ENCODE results near the gene JPH4. TPM values are rescaled to one million over a fixed set of nuclear protein-coding genes. Genes with fewer than 3 reads are reported as not detected.

The JPH4 gene
- total RNA-seq, 5 donors from 2014 or later (not counting 1 experiment from before 2014, with no cell fraction given): 0.10 to 0.13 TPM; not detected in 3

DNA sequence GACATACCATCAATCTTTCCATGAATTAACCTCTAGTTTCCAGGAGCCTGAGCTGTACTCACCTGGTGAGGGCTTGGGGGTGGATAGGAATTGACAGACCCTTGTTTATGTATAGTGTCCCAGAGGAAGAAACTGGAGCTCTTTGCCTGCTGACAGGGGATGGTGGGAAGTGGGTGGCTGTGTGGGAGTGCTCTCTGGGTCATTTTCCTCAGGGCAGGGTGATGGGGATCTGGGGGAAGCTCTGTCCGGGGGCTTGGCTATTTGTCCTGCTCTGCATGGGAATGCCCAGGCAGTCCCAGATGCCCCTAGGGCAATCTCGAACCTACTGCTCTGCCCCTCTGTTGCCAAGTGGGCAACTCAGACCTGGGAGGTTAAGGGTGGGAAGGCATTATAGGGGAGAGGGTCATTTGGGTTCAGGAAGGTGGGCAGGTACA, 35.8 kb upstream of the JPH4 start:
- ChIA-PET POLR2A (no interaction called here), CTCF (interaction anchor here in 1 of 2 donors (0.6 to 1.6 kb wide), 2 partner anchors 17 to 710 kb away, joined by 3 to 8 read pairs; no protein-coding TSS in a partner anchor)
- no peaks in the 10 kb centered on the region for H3K27me3 ChIP-seq (replicated peaks in 1 of 2; ENCODE audit: control insufficient read depth in 2 of 2, extremely low read depth in 1 of 2, insufficient read depth in 2 of 2, low read length in 1 of 2)
- H3K4me3 ChIP-seq (ENCODE audit: control insufficient read depth in 1 of 2, extremely low read depth in 1 of 2, low read length in 1 of 2): no peak overlapping the region
- peaks cover 13 to 23% of the 10 kb centered on the region in 2 experiments for H3K4me1 ChIP-seq (ENCODE audit: control insufficient read depth in 1 of 2, extremely low read depth in 1 of 2, insufficient read depth in 2 of 2, low read length in 2 of 2)
- WGBS (ENCODE audit: insufficient coverage): 88% methylated on average over 2 of the region's 2 CpGs
- Mint-ChIP-seq H3K27me3 (peaks cover 0 to 3% of the 10 kb centered on the region in 2 donors), H3K36me3 (no peaks in the 10 kb centered on the region), H3K4me3 (no peak overlapping the region), H3K9me3 (no peaks in the 10 kb centered on the region), H3K27ac (no peak overlapping the region), H3K4me1 (peaks cover 26 to 31% (median 27%) of the 10 kb centered on the region in 3 donors)
- ATAC-seq (replicated peaks in 1 of 4) (no peak), DNase-seq (no peak)
- no peak overlapping the region for H3K27ac ChIP-seq (ENCODE audit: low read length)
- H3K36me3 ChIP-seq (ENCODE audit: control insufficient read depth in 2 of 2, extremely low read depth in 1 of 2, insufficient read depth in 1 of 2, low read length in 1 of 2): no peaks in the 10 kb centered on the region
- no peaks in the 10 kb centered on the region for H3K9me3 ChIP-seq

DNA sequence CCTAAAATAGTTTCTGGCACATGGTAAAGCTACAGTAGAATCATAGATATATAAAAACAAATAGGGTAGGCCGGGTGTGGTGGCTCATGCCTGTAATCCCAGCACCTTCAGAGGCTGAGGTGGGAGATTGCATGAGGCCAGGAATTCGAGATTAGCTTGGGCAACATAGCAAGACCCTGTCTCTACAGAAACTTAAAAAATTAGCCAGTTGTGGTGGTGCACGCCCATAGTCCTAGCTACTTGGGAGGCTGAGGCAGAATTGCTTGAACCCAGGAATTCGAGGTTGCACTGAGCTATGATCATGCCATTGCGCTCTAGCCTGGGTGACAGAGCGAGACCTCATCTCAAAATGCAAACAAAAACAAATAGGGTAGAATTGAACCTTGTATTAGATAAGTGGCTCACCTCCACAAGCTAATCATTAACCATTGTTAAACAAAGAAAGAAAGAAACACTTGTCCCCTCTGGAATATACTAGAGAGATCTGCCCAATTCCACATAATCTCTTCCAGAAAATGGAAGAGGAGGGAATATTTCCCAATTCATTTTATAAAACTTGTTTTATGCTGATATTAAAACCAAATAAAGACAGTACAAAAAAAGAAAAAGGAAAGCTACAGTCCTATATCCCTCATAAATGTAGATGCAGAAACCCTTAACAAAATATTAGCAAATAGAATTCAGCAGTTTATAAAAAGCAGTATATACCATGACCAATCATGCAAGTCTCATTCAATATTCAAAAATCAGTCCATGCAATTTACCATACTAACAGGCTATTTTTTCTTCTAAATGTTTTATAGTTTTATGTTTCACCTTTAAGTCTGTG, 34.9 kb upstream of the JPH4 start:
- H3K27me3 Mint-ChIP-seq: peaks cover 0 to 1% of the 10 kb centered on the region in 2 donors
- Histone ChIP-seq H3K27me3 (replicated peaks in 1 of 2; ENCODE audit: control insufficient read depth in 2 of 2, extremely low read depth in 1 of 2, insufficient read depth in 2 of 2, low read length in 1 of 2) (no peaks in the 10 kb centered on the region), H3K36me3 (ENCODE audit: control insufficient read depth in 2 of 2, extremely low read depth in 1 of 2, insufficient read depth in 1 of 2, low read length in 1 of 2) (no peaks in the 10 kb centered on the region), H3K9me3 (no peaks in the 10 kb centered on the region), H3K4me1 (ENCODE audit: control insufficient read depth in 1 of 2, extremely low read depth in 1 of 2, insufficient read depth in 2 of 2, low read length in 2 of 2) (peaks cover 13 to 25% of the 10 kb centered on the region in 2 experiments), H3K27ac (ENCODE audit: low read length) (no peak overlapping the region), H3K4me3 (ENCODE audit: control insufficient read depth in 1 of 2, extremely low read depth in 1 of 2, low read length in 1 of 2) (no peak overlapping the region)
- 81% methylated on average over 3 of the region's 6 CpGs for WGBS (ENCODE audit: insufficient coverage)
- ATAC-seq (replicated peaks in 1 of 4) (no peak), DNase-seq (no peak)
- no peaks in the 10 kb centered on the region for H3K36me3 Mint-ChIP-seq
- ChIA-PET CTCF (interaction anchor here (0.6 to 2.2 kb wide), 4 partner anchors 18 to 711 kb away, joined by 3 to 11 read pairs (median 6); no protein-coding TSS in a partner anchor), POLR2A (no interaction called here)
- peaks cover 0 to 5% (median 0%) of the 10 kb centered on the region in 3 donors for H3K9me3 Mint-ChIP-seq
- no peak overlapping the region for H3K27ac Mint-ChIP-seq
- peaks cover 35 to 41% (median 35%) of the 10 kb centered on the region in 3 donors for H3K4me1 Mint-ChIP-seq
- H3K4me3 Mint-ChIP-seq: no peak overlapping the region

DNA sequence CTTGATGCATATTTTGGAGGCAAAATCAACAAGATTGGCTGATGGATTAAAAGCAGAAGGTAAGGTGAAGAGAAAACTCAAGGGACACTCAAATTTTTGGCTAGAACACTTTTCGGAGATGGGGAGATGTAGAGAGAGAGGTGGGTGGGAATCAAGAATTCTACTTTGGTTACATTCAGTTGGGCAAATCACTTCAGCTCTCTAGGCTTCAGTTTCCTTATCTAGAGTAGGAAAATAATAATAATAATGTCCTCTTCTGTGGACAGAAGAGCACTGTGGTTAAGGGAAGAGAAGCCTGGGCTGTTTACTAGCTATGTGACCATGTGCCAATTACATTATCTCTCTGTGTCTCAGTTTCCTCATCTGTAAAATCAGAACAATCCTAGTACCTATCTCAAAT, 34.2 kb upstream of the JPH4 start:
- no peak overlapping the region for H3K27ac ChIP-seq (ENCODE audit: low read length)
- Mint-ChIP-seq H3K36me3 (no peaks in the 10 kb centered on the region), H3K27ac (peak overlapping the region in 1 of 2 donors; percentile 62), H3K27me3 (no peaks in the 10 kb centered on the region), H3K9me3 (peaks cover 0 to 5% (median 0%) of the 10 kb centered on the region in 3 donors), H3K4me3 (no peak overlapping the region), H3K4me1 (peaks cover 35 to 42% (median 35%) of the 10 kb centered on the region in 3 donors)
- ATAC-seq (replicated peaks in 1 of 4) (no peak), DNase-seq (no peak)
- no peaks in the 10 kb centered on the region for H3K36me3 ChIP-seq (ENCODE audit: control insufficient read depth in 2 of 2, extremely low read depth in 1 of 2, insufficient read depth in 1 of 2, low read length in 1 of 2)
- no peaks in the 10 kb centered on the region for H3K9me3 ChIP-seq
- POLR2A ChIA-PET: no interaction called here
- WGBS (ENCODE audit: insufficient coverage): no CpG with 5 or more reads among the region's 1 CpG
- H3K4me1 ChIP-seq (ENCODE audit: control insufficient read depth in 1 of 2, extremely low read depth in 1 of 2, insufficient read depth in 2 of 2, low read length in 2 of 2): peaks cover 13 to 25% of the 10 kb centered on the region in 2 experiments
- CTCF ChIA-PET: interaction anchor here (2.2 to 3.1 kb wide), 2 partner anchors 19 kb away, joined by 11 to 16 read pairs; no protein-coding TSS in a partner anchor
- H3K4me3 ChIP-seq (ENCODE audit: control insufficient read depth in 1 of 2, extremely low read depth in 1 of 2, low read length in 1 of 2): no peak overlapping the region
- no peaks in the 10 kb centered on the region for H3K27me3 ChIP-seq (replicated peaks in 1 of 2; ENCODE audit: control insufficient read depth in 2 of 2, extremely low read depth in 1 of 2, insufficient read depth in 2 of 2, low read length in 1 of 2)

DNA sequence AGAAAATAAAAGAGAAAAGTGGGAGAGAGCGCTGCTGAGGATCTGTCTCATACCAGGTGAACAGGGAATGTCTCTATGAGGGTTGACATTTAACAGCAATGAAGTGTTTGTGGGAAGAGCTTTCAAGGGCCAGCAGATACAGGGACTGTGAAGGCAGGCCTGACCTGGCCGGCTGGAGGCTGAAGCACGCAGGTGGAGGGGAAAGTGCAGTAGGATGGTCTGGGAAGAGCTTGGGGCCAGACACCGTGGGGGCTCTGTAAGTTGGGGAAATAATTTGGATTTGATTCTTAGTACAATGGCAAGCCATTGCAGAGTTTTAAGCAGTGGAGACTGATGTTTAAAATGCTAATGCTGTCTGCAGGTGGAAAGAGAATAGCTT, 33.8 kb upstream of the JPH4 start:
- Histone ChIP-seq H3K27ac (ENCODE audit: low read length) (no peak overlapping the region), H3K27me3 (replicated peaks in 1 of 2; ENCODE audit: control insufficient read depth in 2 of 2, extremely low read depth in 1 of 2, insufficient read depth in 2 of 2, low read length in 1 of 2) (no peaks in the 10 kb centered on the region), H3K9me3 (no peaks in the 10 kb centered on the region), H3K4me3 (ENCODE audit: control insufficient read depth in 1 of 2, extremely low read depth in 1 of 2, low read length in 1 of 2) (no peak overlapping the region), H3K36me3 (ENCODE audit: control insufficient read depth in 2 of 2, extremely low read depth in 1 of 2, insufficient read depth in 1 of 2, low read length in 1 of 2) (no peaks in the 10 kb centered on the region), H3K4me1 (ENCODE audit: control insufficient read depth in 1 of 2, extremely low read depth in 1 of 2, insufficient read depth in 2 of 2, low read length in 2 of 2) (peaks cover 13 to 25% of the 10 kb centered on the region in 2 experiments)
- DNase-seq (no peak), ATAC-seq (replicated peaks in 1 of 4) (no peak)
- H3K4me3 Mint-ChIP-seq: no peak overlapping the region
- H3K36me3 Mint-ChIP-seq: no peaks in the 10 kb centered on the region
- no peaks in the 10 kb centered on the region for H3K27me3 Mint-ChIP-seq
- 96% methylated on average over 4 of the region's 4 CpGs for WGBS (ENCODE audit: insufficient coverage)
- CTCF ChIA-PET: interaction anchor here (0.7 to 3.1 kb wide), 3 partner anchors 20 to 23 kb away, joined by 4 to 16 read pairs (median 11); no protein-coding TSS in a partner anchor
- H3K27ac Mint-ChIP-seq: peak overlapping the region in 1 of 2 donors; percentile 62
- POLR2A ChIA-PET: no interaction called here
- H3K4me1 Mint-ChIP-seq: peaks cover 35 to 42% (median 35%) of the 10 kb centered on the region in 3 donors
- peaks cover 0 to 5% (median 0%) of the 10 kb centered on the region in 3 donors for H3K9me3 Mint-ChIP-seq

DNA sequence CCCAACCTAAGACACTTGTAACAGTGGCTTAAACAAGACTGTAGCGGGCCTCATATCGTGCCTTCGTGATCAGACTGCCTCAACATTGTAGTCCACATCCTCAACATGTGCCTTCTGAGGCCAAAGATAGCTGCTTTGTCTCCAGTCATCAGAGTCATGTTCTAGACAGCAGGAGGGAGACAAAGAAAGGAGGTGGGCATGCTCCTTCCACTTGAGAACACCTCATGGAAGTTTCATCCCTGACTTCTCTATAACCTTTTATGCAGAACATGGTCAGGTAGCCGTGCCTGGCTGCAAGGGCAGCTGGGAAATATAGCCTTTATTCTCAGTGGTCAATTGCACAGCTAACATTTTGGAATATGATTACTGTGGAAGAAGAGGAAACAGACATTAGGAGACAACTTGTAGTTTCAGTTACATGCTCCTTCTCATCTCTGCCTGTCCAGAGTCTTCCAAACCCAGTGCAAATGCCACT, 32.3 kb upstream of the JPH4 start:
- Mint-ChIP-seq H3K36me3 (no peaks in the 10 kb centered on the region), H3K4me1 (peaks cover 35 to 42% (median 37%) of the 10 kb centered on the region in 3 donors), H3K9me3 (peaks cover 0 to 5% (median 0%) of the 10 kb centered on the region in 3 donors), H3K27me3 (no peaks in the 10 kb centered on the region), H3K27ac (peak overlapping the region; percentile 99 to 100), H3K4me3 (peak overlapping the region in 1 of 3 donors; percentile 68)
- H3K27ac ChIP-seq (ENCODE audit: low read length): peak overlapping the region; percentile 78
- ATAC-seq (replicated peaks in 1 of 4) (peak; percentile 62 to 72 (median 70)), DNase-seq (peak in 2 of 35 experiments; percentile 10 to 24)
- peaks cover 13 to 25% of the 10 kb centered on the region in 2 experiments for H3K4me1 ChIP-seq (ENCODE audit: control insufficient read depth in 1 of 2, extremely low read depth in 1 of 2, insufficient read depth in 2 of 2, low read length in 2 of 2)
- H3K4me3 ChIP-seq (ENCODE audit: control insufficient read depth in 1 of 2, extremely low read depth in 1 of 2, low read length in 1 of 2): no peak overlapping the region
- POLR2A ChIA-PET: no interaction called here
- no peaks in the 10 kb centered on the region for H3K36me3 ChIP-seq (ENCODE audit: control insufficient read depth in 2 of 2, extremely low read depth in 1 of 2, insufficient read depth in 1 of 2, low read length in 1 of 2)
- 0% methylated on average over 3 of the region's 4 CpGs for WGBS (ENCODE audit: insufficient coverage)
- CTCF ChIA-PET: interaction anchor here (0.6 to 3.1 kb wide), 5 partner anchors 10 to 55 kb away, joined by 3 to 16 read pairs (median 6); no protein-coding TSS in a partner anchor
- H3K9me3 ChIP-seq: no peaks in the 10 kb centered on the region
- H3K27me3 ChIP-seq (replicated peaks in 1 of 2; ENCODE audit: control insufficient read depth in 2 of 2, extremely low read depth in 1 of 2, insufficient read depth in 2 of 2, low read length in 1 of 2): no peaks in the 10 kb centered on the region

DNA sequence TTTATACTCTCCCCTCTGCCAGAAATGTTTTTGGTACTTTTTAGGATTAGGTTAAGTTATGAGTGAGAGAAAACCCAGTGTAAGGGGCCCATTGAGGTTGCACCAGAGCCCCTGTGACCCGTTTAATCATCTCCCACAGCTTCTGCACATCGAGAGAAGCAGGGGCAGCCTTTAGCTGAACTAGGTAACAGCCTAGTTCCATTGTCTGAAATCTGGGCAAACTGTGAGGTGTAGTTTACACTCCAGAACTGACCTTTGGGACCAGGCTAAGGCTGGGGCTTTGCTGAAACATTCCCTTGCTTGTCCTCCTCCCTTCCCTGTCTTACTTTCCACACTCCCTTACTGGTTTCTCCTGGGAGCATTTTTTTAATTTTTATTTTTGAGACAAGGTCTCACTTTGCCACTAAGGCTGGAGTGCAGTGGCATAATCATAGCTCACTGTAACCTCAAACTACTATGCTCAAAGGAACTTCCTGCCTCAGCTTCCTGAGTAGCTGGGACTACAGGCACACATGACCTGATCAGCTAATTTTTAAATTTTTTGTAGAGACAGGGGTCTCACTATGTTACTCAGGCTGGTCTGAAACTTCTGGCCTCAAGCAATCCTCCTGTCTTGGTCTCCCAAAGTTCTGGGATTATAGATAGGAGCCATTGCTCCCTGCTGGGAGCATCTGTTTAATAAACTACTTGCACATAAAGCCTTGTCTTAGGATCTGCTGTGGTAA, 31.7 kb upstream of the JPH4 start:
- no peaks in the 10 kb centered on the region for H3K27me3 ChIP-seq (replicated peaks in 1 of 2; ENCODE audit: control insufficient read depth in 2 of 2, extremely low read depth in 1 of 2, insufficient read depth in 2 of 2, low read length in 1 of 2)
- CTCF ChIA-PET: interaction anchor here (0.6 to 3.1 kb wide), 4 partner anchors 9 to 32 kb away, joined by 5 to 16 read pairs (median 8); no protein-coding TSS in a partner anchor
- ATAC-seq (replicated peaks in 1 of 4) (peak; percentile 92 to 98 (median 96)), DNase-seq (peak in 6 of 35 experiments; percentile 1 to 46 (median 10))
- H3K4me1 ChIP-seq (ENCODE audit: control insufficient read depth in 1 of 2, extremely low read depth in 1 of 2, insufficient read depth in 2 of 2, low read length in 2 of 2): peaks cover 13 to 25% of the 10 kb centered on the region in 2 experiments
- H3K27ac Mint-ChIP-seq: peak overlapping the region; percentile 99 to 100
- H3K27ac ChIP-seq (ENCODE audit: low read length): peak overlapping the region; percentile 78
- peak overlapping the region; percentile 58 to 68 (median 59) for H3K4me3 Mint-ChIP-seq
- H3K36me3 ChIP-seq (ENCODE audit: control insufficient read depth in 2 of 2, extremely low read depth in 1 of 2, insufficient read depth in 1 of 2, low read length in 1 of 2): no peaks in the 10 kb centered on the region
- peaks cover 35 to 42% (median 37%) of the 10 kb centered on the region in 3 donors for H3K4me1 Mint-ChIP-seq
- POLR2A ChIA-PET: interaction anchor here in 1 of 2 donors (0.6 kb wide), 1 partner anchor 24 kb away, joined by 3 read pairs; no protein-coding TSS in a partner anchor
- no peaks in the 10 kb centered on the region for H3K36me3 Mint-ChIP-seq
- peaks cover 0 to 5% (median 0%) of the 10 kb centered on the region in 3 donors for H3K9me3 Mint-ChIP-seq
- H3K27me3 Mint-ChIP-seq: no peaks in the 10 kb centered on the region
- 0% methylated on average over 1 of the region's 2 CpGs for WGBS (ENCODE audit: insufficient coverage)
- H3K9me3 ChIP-seq: no peaks in the 10 kb centered on the region
- H3K4me3 ChIP-seq (ENCODE audit: control insufficient read depth in 1 of 2, extremely low read depth in 1 of 2, low read length in 1 of 2): no peak overlapping the region
